Hematopoietic multipotent progenitor cell treated with erythropoietin and hydrocortisone succinate and interleukin-3 and kit ligand, for 4 days (in vitro differentiated cells): ENCODE results near the gene TAS2R14.

Experiments used
- DNase-seq: peaks from one replicate; pipeline ENCODE4 v3.0.0-alpha.2; 2015

TAS2R14 gene

GRCh38 chr12:10901427-10901826 is 37.6 kb downstream of the TAS2R14 start:
- peak; percentile 21 for DNase-seq

- no peak for DNase-seq
These were observed 38.1 kb downstream of the TAS2R14 start for GRCh38 chr12:10900972-10901371.

- no peak for DNase-seq
These were observed 38.5 kb downstream of the TAS2R14 start for GRCh38 chr12:10900530-10900929.

- DNase-seq, result no peak
These were observed 42.2 kb downstream of the TAS2R14 start for GRCh38 chr12:10896854-10897253.

GRCh38 chr12:10891937-10892336 is 47.1 kb downstream of the TAS2R14 start:
- DNase-seq, result no peak

- no peak for DNase-seq
These were observed 49.8 kb downstream of the TAS2R14 start for GRCh38 chr12:10889226-10889625.
